GM12801 (cell line): Measurements from ENCODE around the gene MTFP1.

ENCODE experiments used
- CTCF ChIP-seq: IDR thresholded peaks from one replicate; pipeline ENCODE4 v1.5.1; 2011; ENCODE audit warnings: control low read depth; ENCODE audit not compliant: insufficient read length; ENCODE audit errors: extremely low read depth

The MTFP1 gene

GRCh38 chr22:30386960-30387827 is 38.4 kb upstream of the MTFP1 start, which contains the start of gene RNF215:
Gene RNF215, minus strand, starts transcription at chr22:30387411. Its CDS starts 98 bp downstream, at chr22:30387313.
- TF ChIP-seq CTCF, result no peak

GRCh38 chr22:30390974-30391691 is 34.4 kb upstream of the MTFP1 start:
- TF ChIP-seq CTCF, result peak; percentile 57

GRCh38 chr22:30392661-30393321 is 32.8 kb upstream of the MTFP1 start:
- no peak for TF ChIP-seq CTCF

GRCh38 chr22:30393322-30393680 is 32.3 kb upstream of the MTFP1 start:
- TF ChIP-seq CTCF, result no peak

GRCh38 chr22:30393885-30394284 is 31.7 kb upstream of the MTFP1 start:
- TF ChIP-seq CTCF, result no peak

- no peak for TF ChIP-seq CTCF
Observed at GRCh38 chr22:30396871-30397655, 28.5 kb upstream of the MTFP1 start, which contains the start of gene SEC14L2. Gene SEC14L2, plus strand, starts transcription at chr22:30397018. Its CDS starts 99 bp downstream, at chr22:30397117.
